GM15510 (cell line): ENCODE measurements around the gene C20orf141.

Experiments
- POLR2A ChIP-seq: IDR thresholded peaks from 3 replicates; pipeline ENCODE4 v1.6.1; 2011; ENCODE audit warnings: borderline replicate concordance; ENCODE audit not compliant: insufficient read length; ENCODE audit errors: extremely low read depth

C20orf141 gene, protein sequence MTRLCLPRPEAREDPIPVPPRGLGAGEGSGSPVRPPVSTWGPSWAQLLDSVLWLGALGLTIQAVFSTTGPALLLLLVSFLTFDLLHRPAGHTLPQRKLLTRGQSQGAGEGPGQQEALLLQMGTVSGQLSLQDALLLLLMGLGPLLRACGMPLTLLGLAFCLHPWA

DNA sequence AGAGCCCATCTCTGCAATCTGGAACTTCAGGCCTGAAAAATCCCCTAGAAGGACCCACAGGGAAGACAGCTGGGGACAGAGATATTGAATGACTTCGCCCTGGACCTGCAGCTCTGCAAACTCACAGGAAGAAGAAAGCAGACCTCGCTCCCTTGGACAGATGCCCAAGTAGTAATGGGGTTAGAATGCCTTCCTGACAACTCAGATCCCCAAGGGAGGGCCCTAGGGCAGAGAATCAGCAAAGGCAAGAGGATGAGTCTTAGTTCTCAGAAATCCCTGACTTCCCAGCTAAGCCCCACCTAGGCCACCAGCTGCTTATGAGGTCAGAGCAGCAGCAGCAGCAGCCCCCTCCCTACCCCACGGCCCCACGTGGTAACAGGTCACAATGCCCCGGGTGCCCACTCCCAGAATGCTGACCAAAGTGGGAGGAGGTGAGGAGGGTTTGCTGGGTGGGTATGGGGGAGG is at the start of gene C20orf141:
TSS of gene C20orf141 (plus strand) at position 401 of the 465 bp plus-strand sequence. CDS start 198 bp downstream, outside the sequence.
- no peak for TF ChIP-seq POLR2A

- TF ChIP-seq POLR2A = no peak
These were observed 46.8 kb upstream of the C20orf141 start for GRCh38 chr20:2767768-2768631.

DNA sequence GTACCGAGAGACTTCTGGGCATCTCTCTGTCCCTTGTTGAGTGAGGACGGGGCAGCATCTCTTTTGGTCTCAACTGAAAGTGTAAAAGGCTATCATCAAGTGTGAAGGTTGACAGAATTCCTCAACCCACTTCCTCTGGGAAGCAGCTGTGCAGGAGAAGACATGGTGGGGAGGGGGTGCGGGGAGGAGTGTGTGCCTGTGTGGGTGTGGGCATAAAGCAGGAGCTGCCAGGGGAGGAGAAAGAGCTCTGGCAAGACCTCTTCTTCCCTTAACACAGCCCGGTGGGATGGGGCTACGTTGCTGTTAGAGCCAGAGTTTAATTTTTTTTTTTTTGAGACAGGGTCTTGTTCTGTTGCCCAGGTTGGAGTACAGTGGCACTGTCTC is 46.2 kb upstream of the C20orf141 start:
- no peak for TF ChIP-seq POLR2A

DNA sequence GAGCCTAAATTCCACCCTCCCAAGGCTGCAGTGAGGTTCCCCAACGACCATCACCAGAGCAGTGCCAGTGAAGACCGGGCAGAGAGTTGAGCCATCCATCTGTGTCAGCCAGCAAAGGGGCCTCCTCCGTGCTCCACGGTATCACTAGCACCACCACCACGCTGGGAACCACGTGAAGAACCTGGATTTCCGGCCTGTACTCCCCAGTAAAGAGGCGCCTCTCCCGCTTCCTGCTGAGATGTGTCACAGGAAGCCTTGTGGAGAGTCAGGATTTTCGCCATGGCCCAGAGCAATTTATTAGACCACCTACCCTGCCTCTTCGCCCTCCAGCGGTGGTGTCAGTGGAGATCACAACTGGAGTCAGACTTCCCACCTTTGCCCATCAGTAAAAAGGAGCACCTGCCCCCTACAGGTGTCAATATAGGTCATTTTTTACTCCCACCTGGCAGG is 43.1 kb upstream of the C20orf141 start:
- TF ChIP-seq POLR2A = no peak

DNA sequence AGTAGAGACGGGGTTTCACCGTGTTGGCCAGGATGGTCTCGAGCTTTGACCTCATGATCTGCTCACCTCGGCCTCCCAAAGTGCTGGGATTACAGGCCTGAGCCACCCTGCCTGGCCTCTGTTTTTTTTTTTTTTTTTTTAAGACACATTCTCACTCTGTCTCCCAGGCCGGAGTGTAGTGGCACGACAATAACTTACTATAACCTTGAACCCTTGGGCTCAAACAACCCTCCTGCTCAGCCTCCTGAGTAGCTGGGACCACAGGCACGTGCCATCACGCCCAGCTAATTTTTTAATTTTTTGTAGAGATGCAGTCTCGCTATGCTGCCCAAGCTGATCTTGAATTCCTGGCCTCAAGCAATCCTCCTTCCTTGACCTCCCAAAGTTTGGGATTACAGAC is 41.0 kb upstream of the C20orf141 start:
- no peak for TF ChIP-seq POLR2A

- no peak for TF ChIP-seq POLR2A
These were observed 39.6 kb upstream of the C20orf141 start for GRCh38 chr20:2775139-2775538.

GRCh38 chr20:2778602-2779321 is 36.0 kb upstream of the C20orf141 start:
- TF ChIP-seq POLR2A = no peak

DNA sequence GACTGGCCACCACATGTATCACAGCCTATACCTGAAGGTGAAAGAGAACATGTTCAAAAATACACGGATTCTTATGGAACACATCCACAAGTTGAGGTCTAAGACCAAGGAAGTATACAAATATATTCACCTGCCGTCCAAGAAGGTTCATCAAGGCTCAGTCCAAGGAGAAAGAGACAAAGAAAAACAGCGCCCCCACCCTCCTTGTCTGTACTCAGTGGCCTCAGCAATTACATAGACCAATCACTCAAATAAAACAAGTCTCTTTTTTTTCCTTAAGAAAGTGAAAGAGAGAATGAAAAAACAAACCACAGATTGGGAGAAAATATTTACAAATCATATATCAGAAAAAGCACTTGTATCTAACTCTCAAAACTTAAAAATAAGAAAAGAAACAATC is 33.8 kb upstream of the C20orf141 start:
- no peak for TF ChIP-seq POLR2A

DNA sequence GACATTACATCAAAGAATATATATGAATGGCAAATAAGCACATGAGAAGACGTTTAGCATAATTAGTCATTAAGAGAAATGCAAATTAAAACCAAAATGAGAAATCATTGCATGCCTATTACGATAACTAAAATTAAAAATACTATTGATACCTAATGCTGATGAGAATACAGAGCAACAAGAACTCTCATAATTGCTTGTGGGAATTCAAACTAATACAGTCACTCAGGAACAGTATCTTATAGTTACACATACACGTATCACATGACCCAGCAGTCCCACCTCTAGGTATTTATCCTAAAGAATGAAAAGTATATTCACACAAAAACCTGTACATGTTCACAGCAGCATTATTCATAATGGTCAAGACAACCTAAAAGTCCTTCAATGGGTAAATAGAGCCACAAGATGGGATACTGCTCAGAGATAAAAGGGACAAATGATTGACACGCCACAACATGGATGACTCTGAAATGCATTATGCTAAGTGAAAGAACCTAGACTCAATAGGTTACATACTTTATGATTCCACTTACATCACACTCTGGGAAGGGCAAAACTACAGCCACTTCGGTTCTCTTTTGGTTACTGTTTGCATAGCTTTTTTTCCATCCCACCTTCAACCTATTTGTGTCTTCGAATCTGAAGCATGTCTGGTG is 30.8 kb upstream of the C20orf141 start:
- TF ChIP-seq POLR2A = no peak

GRCh38 chr20:2793471-2793870 is 21.3 kb upstream of the C20orf141 start:
- no peak for TF ChIP-seq POLR2A

- no peak for TF ChIP-seq POLR2A
These were observed 20.5 kb upstream of the C20orf141 start for GRCh38 chr20:2794202-2794748.

GRCh38 chr20:2794866-2795447 is 19.8 kb upstream of the C20orf141 start:
- TF ChIP-seq POLR2A = no peak

DNA sequence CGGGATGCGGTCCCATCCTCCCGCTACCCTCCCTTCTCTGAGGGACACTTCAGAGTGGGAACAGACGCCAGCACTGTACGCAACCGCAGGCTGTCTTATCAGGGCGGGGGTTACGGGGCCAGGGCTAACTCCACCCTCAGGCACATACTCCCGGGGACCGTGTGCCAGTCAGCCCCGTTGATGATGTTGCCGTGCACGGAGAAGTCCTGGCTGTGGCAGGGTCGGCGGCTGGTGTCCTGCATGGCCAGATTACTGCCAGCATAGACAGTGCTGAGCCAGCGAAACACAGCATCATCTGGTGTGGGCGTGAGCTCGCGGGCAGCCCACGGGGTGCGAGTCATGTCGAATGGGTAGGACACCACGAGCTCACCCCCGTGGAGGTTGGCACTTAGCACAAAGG is 19.3 kb upstream of the C20orf141 start:
- TF ChIP-seq POLR2A = no peak

GRCh38 chr20:2796011-2796660 is 18.7 kb upstream of the C20orf141 start:
- TF ChIP-seq POLR2A = no peak

DNA sequence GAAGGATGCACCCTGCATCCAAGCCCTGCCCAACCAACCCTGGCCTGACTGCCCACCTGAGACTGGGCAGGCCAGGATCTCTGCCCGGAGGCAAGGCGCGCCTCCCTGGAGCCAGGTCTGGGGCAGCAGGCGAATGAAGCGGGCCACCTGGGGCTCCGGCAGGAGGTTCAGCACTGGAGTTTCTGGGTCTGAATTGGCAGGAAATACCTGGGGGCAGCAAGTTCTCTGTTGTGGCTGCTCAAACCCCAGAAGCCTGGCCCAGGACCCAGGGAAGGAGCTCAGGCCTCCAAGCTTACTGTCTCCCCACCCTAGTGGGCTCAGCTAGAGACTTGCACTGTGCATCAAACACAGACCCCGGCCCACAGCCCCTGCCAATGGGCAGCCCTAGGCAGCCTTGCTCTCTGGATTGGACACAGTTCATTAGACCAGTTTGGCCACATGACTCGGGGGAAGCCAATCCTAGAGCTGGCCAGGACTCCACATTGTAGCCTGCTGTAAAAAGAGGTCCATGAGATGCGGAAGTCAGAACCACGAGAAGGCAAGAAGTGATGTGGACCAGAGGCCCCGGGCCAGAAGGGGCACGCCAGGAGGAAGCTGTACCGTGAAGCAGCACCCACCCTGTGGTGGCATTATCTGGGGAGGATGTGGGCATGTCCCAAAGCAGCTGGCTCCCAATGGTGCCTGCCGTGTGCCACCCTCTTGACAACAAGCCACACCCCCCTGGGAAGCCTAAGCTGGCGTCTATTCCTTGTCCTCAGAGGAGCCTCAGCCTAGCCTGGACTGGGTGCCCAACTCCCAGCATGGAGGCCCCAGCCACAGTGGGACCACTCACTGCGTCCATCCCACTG is 17.4 kb upstream of the C20orf141 start:
- no peak for TF ChIP-seq POLR2A
